GM15510 (cell line): ENCODE measurements around the gene ZNF485.
A peak's percentile ranks its signal among the peaks of the same experiment; 100 is the strongest.

ENCODE experiments used
- POLR2A ChIP-seq: IDR thresholded peaks from 3 replicates; pipeline ENCODE4 v1.6.1; 2011; ENCODE audit warnings: borderline replicate concordance; ENCODE audit not compliant: insufficient read length; ENCODE audit errors: extremely low read depth

The ZNF485 gene

DNA sequence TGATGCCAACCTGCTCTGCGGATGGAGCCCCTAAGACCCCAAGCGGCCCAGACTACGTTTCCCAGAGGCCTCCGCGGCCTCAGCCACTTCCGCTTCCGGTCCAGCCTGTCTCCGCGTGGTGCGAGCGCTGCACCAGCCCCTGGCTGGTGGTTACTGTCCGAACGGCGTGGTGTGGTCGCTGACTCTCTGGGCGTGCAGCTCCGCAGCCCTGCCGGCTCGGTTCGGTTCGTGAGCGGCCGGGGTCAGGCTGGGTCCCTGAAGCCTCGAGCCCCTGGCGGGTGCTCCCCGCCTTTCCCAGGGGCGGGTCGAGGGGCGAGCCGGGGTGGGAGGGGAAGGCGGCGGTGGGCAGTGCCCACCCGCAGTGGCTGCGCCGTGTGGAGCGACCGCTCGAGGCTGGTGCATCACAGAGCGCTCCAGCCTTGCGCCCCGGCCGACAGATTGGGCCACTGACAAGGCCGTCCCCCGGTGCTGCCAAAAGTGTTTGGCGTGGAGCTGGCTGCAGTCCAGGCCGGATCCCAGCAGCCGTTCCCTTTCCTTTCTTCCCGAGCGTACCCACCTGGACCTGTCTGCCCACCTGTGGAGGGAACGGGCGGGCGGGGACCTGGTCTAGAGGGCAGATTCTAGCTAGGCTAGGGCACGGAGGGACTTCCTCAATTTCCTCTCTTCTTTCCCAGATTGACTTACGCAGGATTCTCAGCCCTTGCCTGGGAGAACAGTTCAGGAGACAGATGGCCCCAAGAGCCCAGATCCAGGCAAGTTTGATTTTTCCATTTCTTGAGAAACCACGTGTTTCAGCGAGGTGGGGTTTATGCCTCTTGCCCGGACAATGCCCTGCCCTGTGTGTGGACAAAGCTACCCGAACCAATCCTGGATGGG is at the start of gene ZNF485:
Gene ZNF485 (plus strand): TSS at position 116 of the 876 bp plus-strand sequence. CDS start 613 bp downstream, at position 729.
- TF ChIP-seq POLR2A: peak; percentile 89

DNA sequence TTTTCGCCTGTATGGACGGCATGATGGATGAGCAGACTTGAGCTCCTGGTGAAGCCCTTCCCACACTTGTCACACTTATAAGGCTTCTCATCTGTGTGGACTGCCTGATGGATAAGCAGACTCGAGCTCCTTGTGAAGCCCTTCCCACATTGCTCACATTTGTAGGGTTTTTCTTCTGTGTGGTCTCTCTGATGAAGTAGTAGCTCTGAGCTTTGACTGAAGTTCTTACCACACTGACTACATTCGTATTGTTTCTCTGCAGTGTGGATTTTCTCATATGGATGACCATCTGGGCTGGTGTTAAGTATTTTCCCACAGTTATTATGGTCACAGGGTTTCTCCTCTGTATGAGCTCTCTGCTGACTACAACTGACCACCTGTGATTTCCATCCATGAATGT is 49.0 kb upstream of the ZNF485 start:
- no peak for TF ChIP-seq POLR2A

DNA sequence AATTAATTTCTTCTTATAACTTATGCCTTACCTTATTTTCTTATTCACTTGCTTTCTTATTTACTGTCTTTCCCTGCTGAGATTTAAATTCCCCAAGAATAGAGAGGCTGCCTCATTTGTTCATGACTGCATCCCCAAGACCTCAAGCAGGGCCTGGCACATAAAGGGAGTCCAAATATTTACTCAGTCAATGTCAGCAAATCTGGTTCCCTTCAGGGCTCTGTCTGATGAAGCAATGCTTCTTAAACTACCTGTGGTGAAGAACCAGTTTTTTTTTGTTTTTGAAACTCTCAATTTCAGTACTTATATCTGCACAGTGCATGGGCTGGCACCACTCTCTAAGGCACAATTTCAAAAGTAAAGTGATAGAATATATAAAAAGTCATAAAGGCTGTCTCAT is 36.6 kb upstream of the ZNF485 start:
- no peak for TF ChIP-seq POLR2A

DNA sequence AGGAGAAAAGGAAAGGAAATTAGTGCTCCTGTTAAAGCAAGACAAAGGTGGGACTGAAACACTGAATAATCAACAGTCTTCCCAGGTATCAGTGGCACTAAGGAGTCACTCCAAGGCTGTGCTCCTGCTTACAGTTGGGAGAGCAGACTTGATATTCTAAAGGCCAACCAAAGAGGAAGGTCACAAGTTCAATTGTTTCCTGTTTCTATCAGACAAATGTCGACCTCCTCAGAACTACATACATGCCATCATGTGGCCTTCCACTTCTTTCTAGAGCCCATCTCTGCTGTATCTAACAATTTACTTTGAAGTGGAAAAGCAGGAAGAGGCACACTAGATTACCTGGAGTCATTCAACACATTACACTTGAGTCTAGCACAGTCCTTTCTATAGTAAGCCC is 35.3 kb upstream of the ZNF485 start:
- TF ChIP-seq POLR2A: no peak

DNA sequence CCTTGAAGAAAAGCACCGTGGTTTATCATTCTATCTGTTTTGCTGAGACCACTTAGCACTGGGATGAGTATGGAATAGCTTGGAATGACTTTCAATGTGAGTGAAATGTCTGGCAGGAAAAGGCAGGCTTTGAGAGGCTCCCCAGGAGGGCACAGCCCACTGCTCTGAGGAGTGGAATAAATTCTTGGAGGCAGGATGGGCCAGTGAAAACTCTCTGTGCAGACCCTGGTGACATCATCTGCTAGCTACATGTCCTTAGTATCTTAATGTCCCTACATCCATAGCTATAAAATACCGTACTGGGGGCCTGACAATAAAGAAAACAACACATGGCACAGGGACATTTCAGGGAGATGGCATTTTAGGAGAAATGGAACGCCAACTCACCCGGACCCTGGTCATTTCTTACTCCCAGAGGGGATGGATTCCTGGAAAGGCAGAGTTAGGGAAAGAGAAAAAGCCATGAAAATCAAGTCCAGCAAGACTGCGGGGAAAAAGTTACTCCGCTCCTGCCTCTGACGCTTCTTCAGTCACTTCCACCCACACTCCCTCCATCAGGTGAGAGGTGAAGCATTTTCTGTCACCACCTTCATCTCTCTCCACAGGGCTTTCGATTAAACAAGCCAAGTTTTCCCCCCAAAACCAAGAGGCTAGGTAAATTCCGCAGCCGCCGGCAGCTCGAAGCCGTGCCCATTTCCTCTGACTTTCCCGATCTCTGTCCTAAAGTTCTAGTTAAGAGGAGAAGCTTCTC is 32.8 kb upstream of the ZNF485 start:
- TF ChIP-seq POLR2A: no peak

DNA sequence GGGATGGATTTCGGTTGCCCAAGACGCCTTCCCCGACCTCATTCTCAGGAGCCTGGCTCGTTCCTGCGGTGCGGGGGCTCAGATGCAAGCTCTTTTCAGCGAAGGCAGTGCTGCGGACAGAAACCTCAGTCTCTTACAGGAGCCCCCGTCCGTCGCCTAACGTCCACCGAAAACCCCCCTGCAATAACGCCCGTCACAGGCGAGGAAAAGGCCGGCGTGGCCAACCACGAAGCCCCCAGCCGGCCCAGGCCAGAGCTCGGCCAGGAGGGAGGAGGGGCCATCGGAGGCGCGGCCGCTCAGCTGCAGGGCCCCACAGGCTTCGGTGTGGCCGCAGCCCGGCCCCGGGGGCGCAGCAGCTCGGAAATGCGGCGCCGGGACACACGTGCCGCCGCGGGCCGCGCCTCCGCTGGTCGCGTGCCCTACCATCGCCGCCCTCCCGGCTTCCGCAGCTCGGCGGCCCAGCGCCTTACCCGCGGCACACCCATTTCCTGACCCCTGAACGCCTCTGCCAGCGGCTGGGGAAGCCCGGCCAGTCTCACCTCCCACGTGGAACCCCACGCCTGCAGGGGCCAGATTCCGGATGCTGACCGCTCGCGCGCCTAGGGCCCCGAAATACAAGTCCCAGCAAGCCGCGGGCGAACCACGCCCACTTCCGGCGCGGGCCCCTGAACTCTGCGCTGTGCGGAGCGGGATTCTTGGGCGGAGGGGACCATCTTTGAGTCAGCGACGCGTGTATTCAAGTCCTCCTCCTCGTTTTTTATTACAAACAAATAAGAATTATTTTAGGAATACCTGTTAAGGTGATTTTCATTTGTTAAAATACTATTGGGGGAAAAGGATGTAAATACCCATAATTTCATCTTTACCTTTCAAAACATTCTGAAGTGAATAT is 32.0 kb upstream of the ZNF485 start, which contains the start of gene ZNF239:
Gene ZNF239 (minus strand): TSS at position 616 of the 892 bp plus-strand sequence. CDS start 16,537 bp downstream, outside the sequence.
- TF ChIP-seq POLR2A: peak; percentile 23

DNA sequence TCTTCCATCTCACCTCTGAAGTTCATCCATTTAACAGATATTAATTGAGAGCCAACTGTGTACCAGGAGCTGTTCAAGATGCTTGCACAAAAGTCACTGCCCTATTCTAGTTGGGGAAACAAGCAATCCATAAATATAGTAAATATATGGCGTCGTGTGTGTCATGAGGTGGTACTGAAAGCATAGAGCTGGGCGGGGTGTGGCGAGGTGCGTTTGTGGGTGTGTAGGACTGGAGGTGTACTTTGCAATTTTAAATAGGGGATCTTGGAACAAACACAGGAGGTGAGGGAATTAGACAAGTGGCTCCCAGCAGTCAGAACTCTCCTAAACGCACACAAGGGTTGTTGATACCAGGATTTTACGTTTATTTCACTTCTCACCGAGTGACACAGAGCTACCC is 31.3 kb upstream of the ZNF485 start:
- TF ChIP-seq POLR2A: no peak

DNA sequence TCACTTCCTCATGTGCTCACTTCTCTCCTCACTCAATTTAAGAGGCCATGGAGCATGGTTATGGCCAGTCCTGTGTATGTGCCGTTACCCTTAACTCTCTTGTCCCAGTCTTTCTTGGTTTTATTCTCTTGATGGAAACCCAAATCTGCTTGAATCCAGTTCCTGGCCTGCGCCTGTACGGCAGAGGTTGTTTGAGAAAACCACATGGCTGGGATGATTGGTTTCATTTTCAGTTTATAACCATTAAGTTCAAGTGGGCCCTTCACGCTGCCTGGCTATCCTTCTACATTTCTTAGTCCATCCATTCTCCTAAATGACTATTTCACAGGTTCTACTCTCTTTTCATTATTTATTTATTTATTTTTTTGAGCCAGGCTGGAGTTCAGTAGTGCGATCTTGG is 30.2 kb upstream of the ZNF485 start:
- no peak for TF ChIP-seq POLR2A

DNA sequence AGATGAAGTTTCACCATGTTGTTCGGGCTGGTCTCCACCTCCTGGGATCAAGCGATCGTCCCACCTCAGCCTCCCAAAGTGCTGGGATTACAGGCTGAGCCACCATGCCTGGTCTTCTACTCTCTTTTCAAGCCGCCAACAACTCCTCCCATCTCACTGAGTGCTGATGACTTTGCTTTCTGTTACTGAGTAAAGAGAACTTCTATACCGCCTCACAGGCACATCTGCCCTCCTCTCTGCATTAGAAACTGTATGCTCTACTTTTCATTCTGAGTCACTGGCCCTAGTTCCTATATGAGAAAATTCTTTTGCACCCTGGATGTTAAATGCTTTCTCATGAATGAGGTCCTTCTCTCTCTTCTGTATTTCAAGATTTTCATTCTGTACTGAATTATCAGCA is 29.7 kb upstream of the ZNF485 start:
- no peak for TF ChIP-seq POLR2A

DNA sequence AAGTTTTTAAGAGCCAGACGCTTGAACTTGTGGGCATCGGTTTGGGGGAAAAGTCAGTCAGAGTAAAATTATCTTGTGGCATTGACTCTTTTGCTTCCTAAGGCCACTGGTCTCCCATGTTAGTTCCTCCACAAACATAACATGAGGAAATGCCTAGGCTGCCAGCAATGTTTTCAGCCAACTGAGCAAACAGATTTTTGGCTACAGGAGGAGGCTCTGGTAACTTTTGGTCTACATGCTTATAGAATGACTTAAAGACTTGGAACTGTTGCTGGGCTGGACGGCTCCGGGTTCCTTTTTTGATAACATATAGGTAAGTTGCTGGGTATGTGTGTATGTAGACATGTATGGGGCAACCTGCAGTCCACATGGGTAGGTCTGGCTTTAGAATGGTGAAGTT is 22.2 kb upstream of the ZNF485 start:
- TF ChIP-seq POLR2A: no peak

DNA sequence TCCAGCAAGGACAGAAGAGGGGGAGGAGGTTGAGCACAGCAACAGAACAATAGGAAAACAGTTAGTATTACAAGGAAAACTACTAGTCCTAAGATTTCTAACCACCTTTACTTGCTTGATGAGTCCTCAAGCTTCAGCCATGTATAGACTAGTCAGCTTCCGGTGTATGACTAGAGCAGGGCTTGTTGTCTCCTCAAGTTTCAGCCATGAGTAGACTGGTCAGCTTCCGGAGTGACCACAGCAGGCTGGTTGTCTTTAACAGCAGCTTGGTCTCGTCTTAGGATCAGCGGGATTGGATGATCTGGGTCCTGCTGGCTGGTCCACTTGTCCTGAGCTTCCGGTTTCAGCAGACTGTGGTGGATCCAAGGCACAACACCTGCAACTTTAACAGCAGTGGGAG is 21.2 kb upstream of the ZNF485 start:
- no peak for TF ChIP-seq POLR2A

DNA sequence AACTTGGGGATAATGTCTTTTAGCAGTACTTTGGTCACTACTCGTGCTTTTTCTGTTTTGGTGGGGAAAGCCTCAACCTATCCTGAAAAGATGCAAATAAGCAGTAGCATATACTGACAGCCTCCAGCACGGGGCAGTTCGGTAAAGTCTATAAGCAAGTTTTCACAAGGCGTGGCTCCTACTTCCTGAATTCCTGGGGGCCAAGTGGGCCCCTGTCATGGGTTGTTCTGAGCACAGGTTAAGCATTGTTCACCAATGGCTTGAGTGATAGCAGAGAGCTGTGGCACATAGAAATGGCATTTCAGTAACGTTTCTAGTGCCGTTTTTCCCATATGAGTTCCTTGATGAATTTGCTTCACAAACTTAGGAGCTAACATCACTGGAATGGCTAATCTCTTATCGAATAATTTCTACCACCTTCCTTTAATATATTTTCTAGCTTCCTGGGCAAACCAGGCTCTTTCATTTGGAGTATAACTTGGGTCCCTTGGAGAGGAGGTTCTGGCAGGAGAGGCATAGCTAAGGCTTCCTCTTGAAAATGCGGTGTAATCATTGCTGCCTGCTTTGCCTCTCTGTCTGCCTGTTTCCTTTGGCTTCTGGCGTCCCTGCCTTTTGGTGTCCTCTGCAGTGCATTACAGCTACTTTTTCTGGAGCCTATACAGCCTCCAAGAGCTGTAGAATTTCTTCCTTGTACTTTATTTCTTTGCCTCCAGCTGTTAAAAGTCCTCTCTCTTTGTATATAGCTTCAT is 20.1 kb upstream of the ZNF485 start:
- no peak for TF ChIP-seq POLR2A

DNA sequence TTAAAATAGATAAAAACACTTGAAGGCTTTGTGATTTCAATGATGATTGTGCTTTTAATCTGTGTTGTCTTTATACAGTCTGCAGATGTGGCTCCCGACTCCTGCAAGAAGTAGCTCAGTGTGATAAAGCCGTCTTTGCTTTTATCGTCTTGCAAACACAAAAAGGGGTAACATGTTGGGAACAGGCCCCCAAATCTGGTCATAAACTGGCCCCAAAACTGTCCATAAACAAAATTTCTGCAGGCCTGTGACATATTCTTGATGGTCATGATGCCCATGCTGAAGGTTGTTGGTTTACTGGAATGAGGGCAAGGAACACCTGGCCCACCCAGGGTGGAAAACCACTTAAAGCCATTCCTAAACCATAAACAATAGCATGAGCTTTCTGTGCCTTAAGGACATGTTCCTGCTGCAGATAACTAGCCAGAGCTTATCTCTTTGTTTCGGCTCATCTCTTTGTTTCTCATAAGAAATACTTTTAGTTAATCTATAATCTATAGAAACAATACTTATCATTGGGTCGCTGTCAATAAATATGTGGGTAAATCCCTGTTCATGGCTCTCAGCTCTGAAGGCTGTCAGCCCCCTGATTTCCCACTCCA is 14.8 kb upstream of the ZNF485 start:
- TF ChIP-seq POLR2A: no peak
